ENCODE measurements around the gene HOXC6.

The HOXC6 gene

GRCh38 chr12:53996240-53997203 is 31.7 kb upstream of the HOXC6 start:
- H3K4me3 ChIP-seq (ENCODE audit: low read depth, low read length), result peak overlapping the region; percentile 46
- DNase-seq (ENCODE audit: low read depth), result no peak
- TF ChIP-seq, protein P1, sequence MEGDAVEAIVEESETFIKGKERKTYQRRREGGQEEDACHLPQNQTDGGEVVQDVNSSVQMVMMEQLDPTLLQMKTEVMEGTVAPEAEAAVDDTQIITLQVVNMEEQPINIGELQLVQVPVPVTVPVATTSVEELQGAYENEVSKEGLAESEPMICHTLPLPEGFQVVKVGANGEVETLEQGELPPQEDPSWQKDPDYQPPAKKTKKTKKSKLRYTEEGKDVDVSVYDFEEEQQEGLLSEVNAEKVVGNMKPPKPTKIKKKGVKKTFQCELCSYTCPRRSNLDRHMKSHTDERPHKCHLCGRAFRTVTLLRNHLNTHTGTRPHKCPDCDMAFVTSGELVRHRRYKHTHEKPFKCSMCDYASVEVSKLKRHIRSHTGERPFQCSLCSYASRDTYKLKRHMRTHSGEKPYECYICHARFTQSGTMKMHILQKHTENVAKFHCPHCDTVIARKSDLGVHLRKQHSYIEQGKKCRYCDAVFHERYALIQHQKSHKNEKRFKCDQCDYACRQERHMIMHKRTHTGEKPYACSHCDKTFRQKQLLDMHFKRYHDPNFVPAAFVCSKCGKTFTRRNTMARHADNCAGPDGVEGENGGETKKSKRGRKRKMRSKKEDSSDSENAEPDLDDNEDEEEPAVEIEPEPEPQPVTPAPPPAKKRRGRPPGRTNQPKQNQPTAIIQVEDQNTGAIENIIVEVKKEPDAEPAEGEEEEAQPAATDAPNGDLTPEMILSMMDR (conservative IDR thresholded peaks at IDR 0.05; ENCODE audit: low read depth, low read length), result no peak

GRCh38 chr12:53997204-53998109 is 30.8 kb upstream of the HOXC6 start:
- DNase-seq (ENCODE audit: low read depth), result no peak
- TF ChIP-seq, protein P1 (conservative IDR thresholded peaks at IDR 0.05; ENCODE audit: low read depth, low read length), result no peak

DNA sequence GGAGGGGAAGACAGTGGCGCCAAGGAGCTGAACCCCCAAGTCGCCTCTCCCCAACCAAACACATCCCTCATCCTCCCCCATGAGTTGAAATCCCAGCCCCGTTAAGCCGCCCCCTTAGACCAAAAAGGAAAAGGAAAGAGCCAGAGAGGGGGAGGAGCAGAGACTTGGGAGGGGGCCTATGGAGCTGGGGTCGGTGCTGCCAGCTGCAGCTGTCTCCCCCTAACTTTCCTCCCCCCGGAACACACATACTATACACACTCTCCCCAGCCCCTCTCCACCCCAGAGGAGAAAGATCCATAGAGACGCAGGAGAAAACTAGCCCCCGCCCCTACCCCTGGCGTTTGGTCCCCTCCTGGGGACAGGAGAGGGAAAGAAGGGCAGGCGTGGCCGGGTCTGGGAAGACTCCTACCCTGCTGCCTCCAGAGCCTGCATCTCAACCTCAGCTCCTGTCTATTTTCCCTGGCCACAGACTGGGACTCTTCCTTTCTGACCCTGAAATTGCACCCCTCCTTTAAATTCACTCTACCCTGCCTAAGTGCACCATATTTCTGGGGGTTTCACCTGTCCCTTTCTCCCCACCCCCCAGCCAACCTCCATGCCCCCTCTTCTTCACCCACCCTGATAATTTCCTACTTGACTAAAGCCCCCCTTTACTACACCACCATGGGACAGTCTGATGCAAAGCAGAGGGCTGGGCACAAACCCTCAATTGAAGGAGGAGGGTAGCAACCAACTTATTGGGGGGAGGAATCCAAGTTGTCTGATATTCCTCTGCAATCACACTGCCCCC is 29.9 kb upstream of the HOXC6 start:
- TF ChIP-seq, protein P1 (conservative IDR thresholded peaks at IDR 0.05; ENCODE audit: low read depth, low read length), result no peak
- no peak overlapping the region for H3K4me3 ChIP-seq (ENCODE audit: low read depth, low read length)

More at GRCh38 chr12:53997204-53998109, 30.8 kb upstream of the HOXC6 start:
- no peak overlapping the region for H3K4me3 ChIP-seq (ENCODE audit: low read depth, low read length)

DNA sequence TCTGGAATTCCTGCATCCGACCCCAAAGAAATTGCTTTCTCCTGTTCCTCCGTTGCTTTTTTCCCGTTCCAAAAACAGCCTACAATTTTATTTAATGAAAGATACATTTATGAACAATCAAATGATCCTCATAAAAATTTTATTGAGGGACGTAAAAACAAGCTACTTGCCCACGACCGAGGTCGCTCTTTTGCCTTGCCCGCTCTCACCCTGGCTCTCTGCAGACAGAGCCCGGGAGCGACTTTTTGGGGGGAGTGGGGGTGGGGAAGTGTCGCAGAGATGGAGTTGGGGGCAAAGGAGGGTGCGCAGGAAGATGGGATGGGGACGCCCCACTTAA is 29.4 kb upstream of the HOXC6 start:
- no peak overlapping the region for H3K4me3 ChIP-seq (ENCODE audit: low read depth, low read length)
- TF ChIP-seq, protein P1 (conservative IDR thresholded peaks at IDR 0.05; ENCODE audit: low read depth, low read length), result no peak
- no peak for DNase-seq (ENCODE audit: low read depth)

More for the DNA sequence above, 29.9 kb upstream of the HOXC6 start:
- DNase-seq (ENCODE audit: low read depth), result no peak

GRCh38 chr12:53999559-54000115 is 28.6 kb upstream of the HOXC6 start:
- H3K4me3 ChIP-seq (ENCODE audit: low read depth, low read length), result no peak overlapping the region
- DNase-seq (ENCODE audit: low read depth), result no peak
- TF ChIP-seq, protein P1 (conservative IDR thresholded peaks at IDR 0.05; ENCODE audit: low read depth, low read length), result no peak

Measured in choroid plexus epithelial cell (primary cell).